K562 (cell line): ENCODE data around the gene GAL3ST1. TPM values are rescaled to one million over a fixed set of nuclear protein-coding genes. Genes with fewer than 3 reads are reported as not detected.

Experiments used
- COPS2 ChIP-seq: fragments of 450-650 bp; conservative IDR thresholded peaks from 2 replicates; pipeline ENCODE4 v1.6.1; 2016; ENCODE audit warnings: mild to moderate bottlenecking, moderate library complexity
- CSDE1 ChIP-seq, 2 experiments: fragments of 450-650 bp; IDR thresholded peaks; 2 replicates each; pipeline ENCODE4 v1.6.1; 2016; ENCODE audit warnings: mild to moderate bottlenecking in 1 of 2
- E2F8 ChIP-seq: fragments of 450-650 bp; IDR thresholded peaks from 2 replicates; pipeline ENCODE4 v1.7.1; 2018; ENCODE audit warnings: mild to moderate bottlenecking, low read depth; ENCODE audit not compliant: partially characterized antibody
- FOXJ2 ChIP-seq: fragments of 200-800 bp; sonication (Bioruptor generic); IDR thresholded peaks from 2 replicates; pipeline ENCODE4 v1.6.1; 2016; ENCODE audit warnings: missing genetic modification characterization, missing compliant biosample characterization
- HNRNPL ChIP-seq: fragments of 200-400 bp; formaldehyde crosslinking; IDR thresholded peaks from 2 replicates; pipeline ENCODE4 v1.6.1; 2017; ENCODE audit warnings: low read depth, mild to moderate bottlenecking, low read length
- KDM5B ChIP-seq: fragments of 200-600 bp; sonication (generic); IDR thresholded peaks from 2 replicates; pipeline ENCODE4 v1.6.1; 2012; ENCODE audit warnings: low read depth, mild to moderate bottlenecking, moderate library complexity, low read length, control low read depth, inconsistent platforms; ENCODE audit not compliant: insufficient replicate concordance
- KHSRP ChIP-seq: fragments of 450-650 bp; IDR thresholded peaks from 2 replicates; pipeline ENCODE4 v1.6.1; 2017
- L3MBTL2 ChIP-seq: fragments of 450-650 bp; IDR thresholded peaks from 2 replicates; pipeline ENCODE4 v1.6.1; 2016; ENCODE audit warnings: mild to moderate bottlenecking, moderate library complexity
- NELFE ChIP-seq: IDR thresholded peaks from 2 replicates; pipeline ENCODE4 v1.6.1; 2011; ENCODE audit warnings: mild to moderate bottlenecking; ENCODE audit not compliant: insufficient read depth, insufficient read length
- NR2F6 ChIP-seq: fragments of 450-650 bp; formaldehyde crosslinking; IDR thresholded peaks from 2 replicates; pipeline ENCODE4 v1.4.0; 2020; ENCODE audit warnings: mild to moderate bottlenecking
- OTX1 ChIP-seq: fragments of 450-650 bp; formaldehyde crosslinking; IDR thresholded peaks from 2 replicates; pipeline ENCODE4 v1.4.0; 2022; ENCODE audit warnings: mild to moderate bottlenecking
- PBX2 ChIP-seq, 2 experiments: IDR thresholded peaks in 1 of 2; conservative IDR thresholded peaks in 1 of 2; 2 replicates each; pipeline ENCODE4 v1.6.1; 2016; ENCODE audit warnings: low read depth in 2 of 2, mild to moderate bottlenecking in 1 of 2, missing compliant biosample characterization in 1 of 2, missing genetic modification characterization in 1 of 2, moderate library complexity in 1 of 2
- PPARD ChIP-seq: fragments of 250-450 bp; sonication (Bioruptor Pico); IDR thresholded peaks from 2 replicates; pipeline ENCODE4 v1.8.0; 2022; ENCODE audit warnings: inconsistent platforms, mild to moderate bottlenecking, moderate library complexity
- SETDB1 ChIP-seq: IDR thresholded peaks from one replicate; pipeline ENCODE4 v1.6.1; 2012; ENCODE audit warnings: low read length, control low read depth, inconsistent platforms
- SIRT6 ChIP-seq: IDR thresholded peaks from one replicate; pipeline ENCODE4 v1.6.1; 2012; ENCODE audit warnings: low read depth, mild to moderate bottlenecking, control low read depth, inconsistent platforms, low read length, moderate library complexity
- SREBF1 ChIP-seq: fragments of 150-350 bp; IDR thresholded peaks from 2 replicates; pipeline ENCODE4 v1.6.1; 2014; ENCODE audit warnings: antibody characterized with exemption, low read depth, low read length, borderline replicate concordance
- SRSF9 ChIP-seq: fragments of 200-400 bp; formaldehyde crosslinking; IDR thresholded peaks from 2 replicates; pipeline ENCODE4 v1.6.1; 2017; ENCODE audit warnings: low read depth, low read length, borderline replicate concordance
- TAL1 ChIP-seq: fragments of 450-650 bp; IDR thresholded peaks from 2 replicates; pipeline ENCODE4 v1.6.1; 2016; ENCODE audit warnings: mild to moderate bottlenecking
- ZNF561 ChIP-seq: fragments of 450-650 bp; formaldehyde crosslinking; conservative IDR thresholded peaks from 2 replicates; pipeline ENCODE4 v1.4.0; 2020; ENCODE audit warnings: mild to moderate bottlenecking, moderate library complexity
- polyA plus RNA-seq, 8 experiments: library from polyadenylated mRNA; depleted of rRNA in 4 of 8; stranded (reverse) in 5 of 8; unstranded in 3 of 8; fragments of >200 nt; fragmentation: Nextera tagmentation in 2 of 8; fragmentation: Illumina TruSeq in 1 of 8; extraction: Ambion mirVana in 2 of 8; extraction: Trizol in 1 of 8; gene quantifications; 2 replicates each; pipeline versions ENCODE4 v1.2.1 to v1.2.3, GENCODE V29; 2011 to 2014; ENCODE audit warnings: inconsistent platforms in 1 of 8, missing spikeins in 1 of 8
- total RNA-seq, 7 experiments: library from RNA; depleted of rRNA in 6 of 7; stranded (reverse); fragments of >200 nt in 6 of 7; fragmentation: Illumina TruSeq in 2 of 7; extraction: Trizol in 2 of 7; gene quantifications; 2 replicates each; pipeline versions ENCODE4 v1.2.1 to v1.2.3, GENCODE V29; 2011 to 2021; ENCODE audit warnings: low replicate concordance in 1 of 7
- TF ChIP-seq, protein P1 (sequence below): fragments of 450-650 bp; IDR thresholded peaks from 2 replicates; pipeline ENCODE4 v1.7.0; 2016; ENCODE audit warnings: borderline replicate concordance
- TF ChIP-seq, protein P2 (sequence below): fragments of 450-650 bp; formaldehyde crosslinking; IDR thresholded peaks from 2 replicates; pipeline ENCODE4 v1.4.0; 2022; ENCODE audit warnings: mild to moderate bottlenecking, moderate library complexity

The GAL3ST1 gene
- total and polyA plus RNA-seq, 9 of the 15 experiments (the other 6 are each of a cell fraction or from before 2014, with no cell fraction given) = 0.03 to 1.9 (median 0.33) TPM; not detected in 1

GRCh38 chr22:30591588-30592359 lies 17.3 kb upstream of the GAL3ST1 start, which contains the start of gene PES1 (continued):
- peak; percentile 91 for TF ChIP-seq E2F8
- TF ChIP-seq PBX2 (CRISPR knock-in tag; IDR thresholded peaks at IDR 0.05; ENCODE audit: low read depth) = no peak
- no peak for TF ChIP-seq PBX2 (tag; conservative IDR thresholded peaks at IDR 0.05; ENCODE audit: low read depth)
- no peak for TF ChIP-seq NR2F6 (CRISPR knock-in tag)
- TF ChIP-seq, protein P1, sequence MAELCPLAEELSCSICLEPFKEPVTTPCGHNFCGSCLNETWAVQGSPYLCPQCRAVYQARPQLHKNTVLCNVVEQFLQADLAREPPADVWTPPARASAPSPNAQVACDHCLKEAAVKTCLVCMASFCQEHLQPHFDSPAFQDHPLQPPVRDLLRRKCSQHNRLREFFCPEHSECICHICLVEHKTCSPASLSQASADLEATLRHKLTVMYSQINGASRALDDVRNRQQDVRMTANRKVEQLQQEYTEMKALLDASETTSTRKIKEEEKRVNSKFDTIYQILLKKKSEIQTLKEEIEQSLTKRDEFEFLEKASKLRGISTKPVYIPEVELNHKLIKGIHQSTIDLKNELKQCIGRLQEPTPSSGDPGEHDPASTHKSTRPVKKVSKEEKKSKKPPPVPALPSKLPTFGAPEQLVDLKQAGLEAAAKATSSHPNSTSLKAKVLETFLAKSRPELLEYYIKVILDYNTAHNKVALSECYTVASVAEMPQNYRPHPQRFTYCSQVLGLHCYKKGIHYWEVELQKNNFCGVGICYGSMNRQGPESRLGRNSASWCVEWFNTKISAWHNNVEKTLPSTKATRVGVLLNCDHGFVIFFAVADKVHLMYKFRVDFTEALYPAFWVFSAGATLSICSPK = no peak
- TF ChIP-seq, protein P2, sequence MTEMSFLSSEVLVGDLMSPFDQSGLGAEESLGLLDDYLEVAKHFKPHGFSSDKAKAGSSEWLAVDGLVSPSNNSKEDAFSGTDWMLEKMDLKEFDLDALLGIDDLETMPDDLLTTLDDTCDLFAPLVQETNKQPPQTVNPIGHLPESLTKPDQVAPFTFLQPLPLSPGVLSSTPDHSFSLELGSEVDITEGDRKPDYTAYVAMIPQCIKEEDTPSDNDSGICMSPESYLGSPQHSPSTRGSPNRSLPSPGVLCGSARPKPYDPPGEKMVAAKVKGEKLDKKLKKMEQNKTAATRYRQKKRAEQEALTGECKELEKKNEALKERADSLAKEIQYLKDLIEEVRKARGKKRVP (CRISPR knock-in tag) = no peak
- TF ChIP-seq PPARD = no peak
- TF ChIP-seq HNRNPL = no peak
- no peak for TF ChIP-seq KHSRP
- TF ChIP-seq NELFE = no peak
- no peak for TF ChIP-seq SIRT6
- no peak for TF ChIP-seq SRSF9
- no peak for TF ChIP-seq ZNF561 (CRISPR knock-in tag)
- peak; percentile 8 for TF ChIP-seq L3MBTL2
- TF ChIP-seq SREBF1 = no peak
- peak in 1 of 2 experiments; percentile 98; a peak in 2 of 4 replicates for TF ChIP-seq CSDE1 (IDR thresholded peaks at IDR 0.05)
- 0 out of 2 replicates have a peak, but pooled peaks have one; percentile 12 for TF ChIP-seq TAL1
- peak; percentile 85 for TF ChIP-seq FOXJ2 (tag)
- TF ChIP-seq KDM5B = no peak
- no peak for TF ChIP-seq SETDB1
- no peak for TF ChIP-seq COPS2
- no peak for TF ChIP-seq OTX1 (CRISPR knock-in tag)
